Transverse colon (tissue), 4 donors: ENCODE data around the gene TARS3. TPM values are rescaled to one million over a fixed set of nuclear protein-coding genes. Genes with fewer than 3 reads are reported as not detected.

ENCODE experiments used
- DNase-seq: peaks from one replicate; pipeline ENCODE4 v3.0.0-alpha.2; 2019
- H3K27ac ChIP-seq, 4 donors: fragments of 200-600 bp; sonication (generic); 2 replicates each; pipeline ENCODE4 v1.5.1; 2016 to 2018; ENCODE audit warnings: inconsistent platforms in 4 of 4
- H3K27me3 ChIP-seq: fragments of 200-600 bp; sonication (generic); 2 replicates; pipeline ENCODE4 v1.5.1; 2017; ENCODE audit warnings: inconsistent platforms
- H3K36me3 ChIP-seq, 4 donors: fragments of 200-600 bp; sonication (generic); 2 replicates each; pipeline ENCODE4 v1.5.1; 2017 to 2019; ENCODE audit warnings: inconsistent platforms in 4 of 4
- H3K4me1 ChIP-seq, 4 donors: fragments of 200-600 bp; sonication (generic); 2 replicates each; pipeline ENCODE4 v1.5.1; 2017 to 2020; ENCODE audit warnings: inconsistent platforms in 4 of 4
- H3K4me3 ChIP-seq, 4 donors: fragments of 200-600 bp; sonication (generic); 1 replicate in 1 of 4; 2 replicates in 3 of 4; pipeline versions ENCODE4 v1.5.1 to v1.6.1; 2017 to 2019; ENCODE audit warnings: inconsistent platforms in 4 of 4
- H3K9me3 ChIP-seq, 2 donors: fragments of 200-600 bp; sonication (generic); 2 replicates each; pipeline ENCODE4 v1.5.1; 2017 to 2019; ENCODE audit warnings: inconsistent platforms in 2 of 2
- EP300 ChIP-seq: sonication (generic); formaldehyde crosslinking; IDR thresholded peaks from one replicate; pipeline ENCODE4 v1.6.1; 2017; ENCODE audit warnings: antibody characterized with exemption, low read depth
- POLR2A ChIP-seq: fragments of 450-650 bp; IDR thresholded peaks from one replicate; pipeline ENCODE4 v1.6.1; 2016; ENCODE audit warnings: antibody characterized with exemption, mild to moderate bottlenecking, moderate library complexity
- POLR2AphosphoS5 ChIP-seq, 3 donors: sonication (generic); formaldehyde crosslinking; IDR thresholded peaks; one replicate each; pipeline ENCODE4 v1.6.1; 2016; ENCODE audit warnings: antibody characterized with exemption in 3 of 3
- WGBS, 2 donors: methylation state at CpG; one replicate each; pipeline ENCODE4 v1.1.5; 2018; ENCODE audit warnings: low coverage in 1 of 2; 5-methylcytosine and 5-hydroxymethylcytosine counted together
- in situ Hi-C, 4 donors: fragments of 200-750 bp; cut with MboI; loops; one replicate each; pipeline versions ENCODE4 v1.15.0 to v1.15.1; 2017; ENCODE audit warnings: low sequenced_read_pairs in 3 of 4, low pct_ligation_motif_present in 1 of 4, low pct_unique_long_range_greater_than_20kb in 1 of 4
- intact Hi-C: fragments of 100-400 bp; cut with DNase I; formaldehyde crosslinking; loops from one replicate; pipeline ENCODE4 v1.15.1; 2023; ENCODE audit warnings: low total_unique reads
- total RNA-seq, 4 donors: library from RNA; depleted of rRNA; stranded (reverse); fragments of >200 nt; gene quantifications; one replicate each; pipeline ENCODE4 v1.1.0, GENCODE V29; 2016
- TF ChIP-seq, protein P1 (sequence below), 5 experiments: fragments of 200-600 bp in 3 of 5; fragments of 450-650 bp in 2 of 5; sonication (generic) in 3 of 5; IDR thresholded peaks; 1 replicate in 2 of 5; 2 replicates in 3 of 5; pipeline ENCODE4 v1.5.1; 2016 to 2017; ENCODE audit warnings: antibody characterized with exemption in 5 of 5, inconsistent platforms in 3 of 5, mild to moderate bottlenecking in 2 of 5, moderate library complexity in 1 of 5

The TARS3 gene
- total RNA-seq, 4 donors from 2014 or later: 11.7 to 55.7 (median 15.0) TPM

DNA sequence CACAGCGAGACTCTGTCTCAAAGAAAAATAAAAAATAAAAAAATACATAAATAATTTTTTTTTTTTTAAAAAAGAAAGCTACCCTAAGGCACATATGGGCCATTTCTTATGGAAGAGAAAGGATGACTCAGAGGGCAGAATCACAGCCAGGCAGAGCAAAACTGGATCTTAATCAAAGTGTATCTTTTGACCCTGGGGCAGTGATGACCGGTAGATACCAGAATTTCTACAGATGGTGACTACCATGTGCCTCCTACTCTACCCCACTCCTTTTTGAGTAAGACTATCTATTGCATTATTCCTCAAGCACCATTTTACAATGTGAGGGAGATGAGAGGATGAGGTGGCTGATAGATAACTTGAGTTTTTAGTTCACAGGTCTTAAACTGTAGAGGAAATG lies 26.0 kb downstream of the TARS3 start:
- no peaks in the 10 kb centered on the region for H3K4me1 ChIP-seq
- peaks cover 0 to 71% (median 24%) of the 10 kb centered on the region in 4 donors for H3K36me3 ChIP-seq
- 86 to 89% methylated on average over 2 of the region's 2 CpGs for WGBS, 2 donors
- no peaks in the 10 kb centered on the region for H3K9me3 ChIP-seq
- TF ChIP-seq, protein P1, sequence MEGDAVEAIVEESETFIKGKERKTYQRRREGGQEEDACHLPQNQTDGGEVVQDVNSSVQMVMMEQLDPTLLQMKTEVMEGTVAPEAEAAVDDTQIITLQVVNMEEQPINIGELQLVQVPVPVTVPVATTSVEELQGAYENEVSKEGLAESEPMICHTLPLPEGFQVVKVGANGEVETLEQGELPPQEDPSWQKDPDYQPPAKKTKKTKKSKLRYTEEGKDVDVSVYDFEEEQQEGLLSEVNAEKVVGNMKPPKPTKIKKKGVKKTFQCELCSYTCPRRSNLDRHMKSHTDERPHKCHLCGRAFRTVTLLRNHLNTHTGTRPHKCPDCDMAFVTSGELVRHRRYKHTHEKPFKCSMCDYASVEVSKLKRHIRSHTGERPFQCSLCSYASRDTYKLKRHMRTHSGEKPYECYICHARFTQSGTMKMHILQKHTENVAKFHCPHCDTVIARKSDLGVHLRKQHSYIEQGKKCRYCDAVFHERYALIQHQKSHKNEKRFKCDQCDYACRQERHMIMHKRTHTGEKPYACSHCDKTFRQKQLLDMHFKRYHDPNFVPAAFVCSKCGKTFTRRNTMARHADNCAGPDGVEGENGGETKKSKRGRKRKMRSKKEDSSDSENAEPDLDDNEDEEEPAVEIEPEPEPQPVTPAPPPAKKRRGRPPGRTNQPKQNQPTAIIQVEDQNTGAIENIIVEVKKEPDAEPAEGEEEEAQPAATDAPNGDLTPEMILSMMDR (IDR thresholded peaks at IDR 0.05): no peak
- TF ChIP-seq POLR2AphosphoS5 (IDR thresholded peaks at IDR 0.05): no peak
- TF ChIP-seq EP300: no peak
- no peak for TF ChIP-seq POLR2A
- no peak overlapping the region for H3K4me3 ChIP-seq
- no peaks in the 10 kb centered on the region for H3K27me3 ChIP-seq
- no peak for DNase-seq
- in situ Hi-C loops: no loop called here
- intact Hi-C loops: no loop called here
- no peak overlapping the region for H3K27ac ChIP-seq

DNA sequence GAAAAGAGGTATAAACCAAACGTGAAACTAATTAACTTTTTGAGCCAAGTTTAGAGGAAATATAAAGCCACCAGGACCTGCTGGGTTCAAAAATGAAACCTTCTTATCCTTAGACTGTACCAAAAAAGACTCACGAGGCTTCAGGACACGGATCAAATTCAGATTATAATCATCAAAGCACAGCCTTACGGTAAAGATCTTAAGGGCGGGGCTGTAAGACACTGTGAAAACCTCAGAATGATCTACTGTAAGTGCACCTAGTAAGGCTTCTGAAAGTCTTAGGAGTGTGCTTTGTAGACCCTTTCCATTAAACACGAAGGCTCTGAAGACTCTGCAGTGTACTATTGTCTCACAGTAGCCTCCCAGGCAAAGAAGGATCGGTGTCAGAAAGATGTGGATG lies 26.8 kb downstream of the TARS3 start:
- in situ Hi-C loops (no loop called here), intact Hi-C loops (no loop called here)
- Histone ChIP-seq H3K4me3 (no peak overlapping the region), H3K9me3 (no peaks in the 10 kb centered on the region), H3K36me3 (peaks cover 0 to 76% (median 24%) of the 10 kb centered on the region in 4 donors), H3K27me3 (no peaks in the 10 kb centered on the region), H3K27ac (no peak overlapping the region), H3K4me1 (no peaks in the 10 kb centered on the region)
- TF ChIP-seq POLR2AphosphoS5 (IDR thresholded peaks at IDR 0.05): no peak
- no peak for TF ChIP-seq EP300
- TF ChIP-seq, protein P1 (IDR thresholded peaks at IDR 0.05): no peak
- no peak for TF ChIP-seq POLR2A
- no peak for DNase-seq
- WGBS, 2 donors: 85 to 92% methylated on average over 3 to 7 of the region's 7 CpGs

DNA sequence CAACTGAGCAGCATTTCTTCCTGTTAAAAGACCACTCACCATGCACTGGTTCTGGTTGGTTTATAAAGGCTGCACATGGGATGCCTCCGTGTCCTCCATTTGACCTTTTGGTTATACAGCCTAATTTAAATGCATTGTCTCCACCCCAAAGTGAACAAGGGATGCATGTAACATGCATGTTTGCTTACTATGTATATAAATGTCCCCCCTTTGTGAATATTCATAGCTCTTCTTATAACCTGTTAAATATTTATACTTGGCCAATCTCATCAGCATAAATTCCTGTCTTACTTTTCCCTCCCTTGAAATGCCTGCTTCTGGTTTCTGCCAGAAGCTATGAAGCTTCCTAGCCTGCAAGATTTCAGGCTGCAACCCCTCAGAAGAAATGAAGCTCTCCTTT lies 27.4 kb downstream of the TARS3 start:
- intact Hi-C loops (no loop called here), in situ Hi-C loops (no loop called here)
- Histone ChIP-seq H3K4me3 (no peak overlapping the region), H3K27me3 (no peaks in the 10 kb centered on the region), H3K9me3 (no peaks in the 10 kb centered on the region), H3K27ac (no peak overlapping the region), H3K36me3 (peaks cover 0 to 76% (median 24%) of the 10 kb centered on the region in 4 donors), H3K4me1 (no peaks in the 10 kb centered on the region)
- TF ChIP-seq, protein P1 (IDR thresholded peaks at IDR 0.05): no peak
- TF ChIP-seq POLR2AphosphoS5 (IDR thresholded peaks at IDR 0.05): no peak
- no peak for TF ChIP-seq POLR2A
- no peak for TF ChIP-seq EP300
- whole genome bisulfite sequencing, 2 donors: 97 to 100% methylated on average over 1 of the region's 1 CpG
- no peak for DNase-seq

DNA sequence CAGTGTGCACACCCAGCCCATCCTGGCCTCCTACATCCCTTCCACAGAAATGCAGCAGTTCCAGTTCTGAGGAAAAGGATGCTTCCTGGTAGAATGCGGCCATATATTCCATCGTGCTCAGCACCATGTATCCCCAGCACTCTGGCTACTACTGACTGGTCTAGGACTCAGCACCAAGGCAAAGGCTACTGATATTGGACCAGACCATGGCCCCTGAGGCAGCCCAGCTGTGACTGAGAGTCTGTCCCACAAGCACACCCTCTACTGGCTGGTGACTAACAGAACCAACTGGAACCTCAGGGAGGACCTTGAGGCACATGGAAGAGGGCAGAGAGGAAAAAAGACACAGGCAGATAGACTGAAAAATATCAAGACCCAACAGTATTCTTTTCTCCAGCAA lies 30.0 kb downstream of the TARS3 start:
- intact Hi-C loops: no loop called here
- no peak overlapping the region for H3K27ac ChIP-seq
- H3K36me3 ChIP-seq: peaks cover 0 to 60% (median 11%) of the 10 kb centered on the region in 4 donors
- H3K4me1 ChIP-seq: no peaks in the 10 kb centered on the region
- TF ChIP-seq POLR2AphosphoS5 (IDR thresholded peaks at IDR 0.05) (no peak), EP300 (no peak), POLR2A (no peak)
- TF ChIP-seq, protein P1 (IDR thresholded peaks at IDR 0.05): no peak
- in situ Hi-C loops: no loop called here
- DNase-seq: no peak
- H3K4me3 ChIP-seq: no peak overlapping the region
- H3K9me3 ChIP-seq: no peaks in the 10 kb centered on the region
- H3K27me3 ChIP-seq: no peaks in the 10 kb centered on the region
- 95 to 100% methylated on average over 1 to 2 of the region's 2 CpGs for WGBS, 2 donors
